Erythroblast (primary cell): ENCODE measurements around the gene GPRASP3.
"Not testable (repeated sequence)": the region's sequence is repeated elsewhere in the genome, so short reads cannot be mapped to it uniquely, and the experiment has no call there.

Source experiments
- DNase-seq, 2 experiments: peaks; one replicate each; lab custom pipeline; 2025; lab: John Stamatoyannopoulos, UW
- GATA1 ChIP-seq: IDR thresholded peaks from 2 replicates; pipeline ENCODE4 v1.6.1; 2011; ENCODE audit warnings: low read depth, mild to moderate bottlenecking, control low read depth, low read length, moderate library complexity
- POLR2A ChIP-seq: IDR thresholded peaks from 2 replicates; pipeline ENCODE4 v1.6.1; 2011; ENCODE audit warnings: mild to moderate bottlenecking, low read length

Gene GPRASP3

GRCh38 chrX:102720237-102721168 lies at the start of gene GPRASP3:
GPRASP3 (plus strand) TSS chrX:102720743; CDS start chrX:102748996, 28,253 bp downstream.
- TF ChIP-seq GATA1, result no peak
- peak; percentile 40 for TF ChIP-seq POLR2A
- peak; percentile 84 to 86 for DNase-seq

GRCh38 chrX:102672856-102673255 lies 47.7 kb upstream of the GPRASP3 start:
- no peak for DNase-seq
- TF ChIP-seq POLR2A (no peak), GATA1 (no peak)

GRCh38 chrX:102677479-102677878 lies 43.1 kb upstream of the GPRASP3 start:
- DNase-seq, result not testable (repeated sequence)

- TF ChIP-seq POLR2A, result no peak
- TF ChIP-seq GATA1, result no peak
- DNase-seq, result no peak
These were observed 35.6 kb upstream of the GPRASP3 start for GRCh38 chrX:102684772-102685520.

- no peak for DNase-seq
- TF ChIP-seq GATA1 (no peak), POLR2A (no peak)
These were observed 25.8 kb upstream of the GPRASP3 start for GRCh38 chrX:102694749-102695148.

GRCh38 chrX:102696306-102696705 lies 24.2 kb upstream of the GPRASP3 start:
- DNase-seq, result no peak
- no peak for TF ChIP-seq POLR2A
- TF ChIP-seq GATA1, result no peak

- no peak for DNase-seq
- no peak for TF ChIP-seq POLR2A
- no peak for TF ChIP-seq GATA1
These were observed 23.0 kb upstream of the GPRASP3 start for GRCh38 chrX:102697494-102697893.

GRCh38 chrX:102708900-102709299 lies 11.6 kb upstream of the GPRASP3 start:
- no peak for DNase-seq

GRCh38 chrX:102711872-102712215 lies 8.7 kb upstream of the GPRASP3 start:
- no peak for DNase-seq
- TF ChIP-seq POLR2A, result no peak
- TF ChIP-seq GATA1, result no peak

More at GRCh38 chrX:102708900-102709299, 11.6 kb upstream of the GPRASP3 start:
- TF ChIP-seq GATA1 (no peak), POLR2A (no peak)

GRCh38 chrX:102712216-102712966 lies 8.2 kb upstream of the GPRASP3 start, which contains the start of gene GPRASP2:
GPRASP2 (plus strand) TSS chrX:102712448; CDS start chrX:102714870, 2,422 bp downstream.
- TF ChIP-seq GATA1, result no peak
- no peak for TF ChIP-seq POLR2A
- DNase-seq, result peak; percentile 3 to 9

GRCh38 chrX:102712981-102713625 lies 7.4 kb upstream of the GPRASP3 start:
- DNase-seq, result peak; percentile 25 to 37
- TF ChIP-seq POLR2A (no peak), GATA1 (no peak)

GRCh38 chrX:102714994-102715393 lies 5.5 kb upstream of the GPRASP3 start:
- no peak for TF ChIP-seq GATA1
- TF ChIP-seq POLR2A, result no peak
- DNase-seq, result no peak

- no peak for DNase-seq
- no peak for TF ChIP-seq POLR2A
- no peak for TF ChIP-seq GATA1
These were observed 4.6 kb upstream of the GPRASP3 start for GRCh38 chrX:102715967-102716366.

GRCh38 chrX:102721169-102721506 lies 595 bp downstream of the GPRASP3 start:
- DNase-seq, result not testable (repeated sequence)
